HT1080 (cell line): Measurements from ENCODE around the gene LIN28A. TPM values are rescaled to one million over a fixed set of nuclear protein-coding genes. Genes with fewer than 3 reads are reported as not detected.

Source experiments
- DNase-seq: peaks from one replicate; pipeline ENCODE4 v3.0.0-alpha.2; 2015; ENCODE audit warnings: low read depth
- total RNA-seq: library from RNA; depleted of rRNA; stranded (reverse); fragments of >200 nt; shearing (Covaris generic); gene quantifications from 2 replicates; pipeline ENCODE4 v1.2.3, GENCODE V29; 2014; rRNA removed

The LIN28A gene
- total RNA-seq, 1 experiment from 2014 or later, result not detected

DNA sequence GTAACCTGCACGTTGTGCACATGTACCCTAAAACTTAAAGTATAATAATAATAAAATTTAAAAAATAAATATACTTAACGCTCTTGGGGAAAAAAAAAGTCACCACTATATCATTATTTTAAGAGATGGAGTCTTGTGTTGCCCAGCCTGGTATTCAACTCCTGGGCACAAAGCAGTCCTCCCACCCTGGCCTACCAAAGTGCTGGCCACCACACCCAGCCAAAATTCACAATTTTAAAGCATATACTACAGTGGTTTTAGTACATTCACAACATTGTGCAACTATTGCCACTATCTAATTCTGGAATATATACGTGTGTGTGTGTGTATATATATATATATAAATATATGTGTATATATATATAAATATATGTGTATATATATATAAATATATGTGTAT, 67.5 kb downstream of the LIN28A start:
- no peak for DNase-seq

DNA sequence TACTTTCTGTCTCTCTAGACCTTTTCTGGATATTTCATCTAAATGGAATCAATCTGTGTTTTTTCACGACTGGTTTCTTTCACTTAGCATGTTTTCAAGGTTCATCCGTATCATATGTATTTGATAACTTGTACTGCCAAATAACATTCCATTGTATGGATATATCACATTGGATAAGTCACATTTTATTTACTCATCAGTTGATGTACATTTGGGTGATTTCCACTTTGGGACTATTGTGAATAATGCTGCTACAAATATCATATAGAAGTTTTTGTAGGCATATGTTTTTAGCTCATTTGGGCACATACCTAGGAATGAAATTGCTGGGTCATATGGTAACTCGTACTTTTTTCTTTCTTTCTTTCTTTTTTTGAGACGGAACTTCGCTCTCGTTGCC, 68.4 kb downstream of the LIN28A start:
- DNase-seq, result no peak

Other genes starting within 250 kb of the LIN28A start
- not detected in 2 replicates for gene C1orf232, start 241.9 kb upstream of the LIN28A start, total RNA-seq
- 51.1 and 51.9 TPM in 2 replicates for gene ZNF593, start 240.9 kb upstream of the LIN28A start, total RNA-seq
- not detected in 2 replicates for gene ZNF593OS, start 239.0 kb upstream of the LIN28A start, total RNA-seq
- gene CNKSR1, start 233.3 kb upstream of the LIN28A start, total RNA-seq, result 0.10 and 0.26 TPM in 2 replicates
- gene CATSPER4, start 220.2 kb upstream of the LIN28A start, total RNA-seq, result not detected in 2 replicates
- gene CEP85, start 176.6 kb upstream of the LIN28A start, total RNA-seq, result 15.5 and 18.3 TPM in 2 replicates
- 143 and 314 TPM in 2 replicates for gene SH3BGRL3, start 130.7 kb upstream of the LIN28A start, total RNA-seq
- 4.0 and 4.5 TPM in 2 replicates for gene UBXN11, start 104.2 kb upstream of the LIN28A start, total RNA-seq
- gene CD52, start 92.9 kb upstream of the LIN28A start, total RNA-seq, result not detected in 2 replicates
- gene CRYBG2, start 56.7 kb upstream of the LIN28A start, total RNA-seq, result 0.03 and 0.27 TPM in 2 replicates
- not detected in 2 replicates for gene ZNF683, start 38.1 kb upstream of the LIN28A start, total RNA-seq
- 18.1 and 26.2 TPM in 2 replicates for gene DHDDS, start 21.5 kb downstream of the LIN28A start, total RNA-seq
- 453 and 631 TPM in 2 replicates for gene HMGN2, start 61.6 kb downstream of the LIN28A start, total RNA-seq
- gene RPS6KA1, start 118.9 kb downstream of the LIN28A start, total RNA-seq, result 30.2 and 35.1 TPM in 2 replicates